HEK293T (cell line): ENCODE results near the gene DGKQ.

Experiments
- CTCF ChIA-PET: fragments of 350-600 bp; formaldehyde crosslinking; extraction: SDS; loops from one replicate; lab custom pipeline; 2021; ENCODE audit warnings: antibody characterized with exemption, inconsistent platforms; lab: Yijun Ruan, JAX
- POLR2A ChIA-PET: fragments of 350-600 bp; formaldehyde crosslinking; extraction: SDS; loops from one replicate; lab custom pipeline; 2020; ENCODE audit warnings: antibody characterized with exemption, inconsistent platforms; lab: Yijun Ruan, JAX
- DNase-seq: peaks from one replicate; pipeline ENCODE4 v3.0.0; 2012; ENCODE audit warnings: mixed read lengths; ENCODE audit errors: extremely low spot score
- ARNT ChIP-seq: fragments of 450-650 bp; IDR thresholded peaks from 2 replicates; pipeline ENCODE4 v1.6.1; 2017; ENCODE audit warnings: mild to moderate bottlenecking
- BHLHE40 ChIP-seq: fragments of 450-650 bp; IDR thresholded peaks from 2 replicates; pipeline ENCODE4 v1.6.1; 2016; ENCODE audit warnings: mild to moderate bottlenecking, moderate library complexity, borderline replicate concordance
- CTBP1 ChIP-seq: fragments of 450-650 bp; IDR thresholded peaks from 2 replicates; pipeline ENCODE4 v1.6.1; 2016; ENCODE audit warnings: borderline replicate concordance
- ELF4 ChIP-seq: fragments of 450-650 bp; IDR thresholded peaks from 2 replicates; pipeline ENCODE4 v1.6.1; 2017; ENCODE audit warnings: antibody characterized with exemption
- FOXA1 ChIP-seq: fragments of 450-650 bp; IDR thresholded peaks from 2 replicates; pipeline ENCODE4 v1.6.1; 2016; ENCODE audit warnings: mild to moderate bottlenecking
- FOXK2 ChIP-seq: fragments of 450-650 bp; IDR thresholded peaks from 2 replicates; pipeline ENCODE4 v1.6.1; 2016; ENCODE audit warnings: mild to moderate bottlenecking
- FOXM1 ChIP-seq: fragments of 450-650 bp; IDR thresholded peaks from 2 replicates; pipeline ENCODE4 v1.6.1; 2017; ENCODE audit warnings: mild to moderate bottlenecking, borderline replicate concordance
- HDGF ChIP-seq: fragments of 450-650 bp; IDR thresholded peaks from 2 replicates; pipeline ENCODE4 v1.6.1; 2017; ENCODE audit warnings: antibody characterized with exemption, borderline replicate concordance
- L3MBTL2 ChIP-seq: fragments of 450-650 bp; conservative IDR thresholded peaks from 2 replicates; pipeline ENCODE4 v1.6.1; 2016; ENCODE audit warnings: mild to moderate bottlenecking
- LEF1 ChIP-seq: fragments of 450-650 bp; IDR thresholded peaks from 2 replicates; pipeline ENCODE4 v1.6.1; 2017; ENCODE audit warnings: mild to moderate bottlenecking, borderline replicate concordance
- NFRKB ChIP-seq: fragments of 450-650 bp; IDR thresholded peaks from 2 replicates; pipeline ENCODE4 v1.6.1; 2016; ENCODE audit warnings: mild to moderate bottlenecking, moderate library complexity
- PKNOX1 ChIP-seq: fragments of 450-650 bp; IDR thresholded peaks from 2 replicates; pipeline ENCODE4 v1.6.1; 2016
- SP1 ChIP-seq: fragments of 450-650 bp; IDR thresholded peaks from 2 replicates; pipeline ENCODE4 v1.6.1; 2017
- SUZ12 ChIP-seq: fragments of 450-650 bp; IDR thresholded peaks from 2 replicates; pipeline ENCODE4 v1.6.1; 2016; ENCODE audit warnings: mild to moderate bottlenecking
- TARDBP ChIP-seq: fragments of 450-650 bp; IDR thresholded peaks from 2 replicates; pipeline ENCODE4 v1.6.1; 2016
- ZNF384 ChIP-seq: fragments of 450-650 bp; IDR thresholded peaks from 2 replicates; pipeline ENCODE4 v1.6.1; 2016

DGKQ gene

GRCh38 chr4:911871-912490 is 61.4 kb downstream of the DGKQ start:
- ChIA-PET POLR2A (interaction anchor here (1.0 kb wide), 1 partner anchor 129 kb away, joined by 3 read pairs; no protein-coding TSS in a partner anchor), CTCF (no interaction called here)
- no peak for TF ChIP-seq ZNF384
- no peak for TF ChIP-seq ELF4
- no peak for TF ChIP-seq FOXM1
- no peak for TF ChIP-seq SP1
- TF ChIP-seq HDGF = no peak
- no peak for TF ChIP-seq FOXK2
- TF ChIP-seq PKNOX1 = no peak
- no peak for TF ChIP-seq TARDBP
- TF ChIP-seq ARNT = no peak
- TF ChIP-seq LEF1 = no peak
- TF ChIP-seq BHLHE40 = no peak
- no peak for TF ChIP-seq L3MBTL2
- TF ChIP-seq FOXA1 = no peak
- no peak for TF ChIP-seq CTBP1
- no peak for TF ChIP-seq NFRKB
- no peak for TF ChIP-seq SUZ12
- DNase-seq = no peak

GRCh38 chr4:911221-911751 is 62.1 kb downstream of the DGKQ start:
- CTCF ChIA-PET = no interaction called here
- no peak for TF ChIP-seq SP1
- no peak for TF ChIP-seq SUZ12
- no peak for TF ChIP-seq ELF4
- no peak for TF ChIP-seq PKNOX1
- TF ChIP-seq FOXM1 = no peak
- TF ChIP-seq L3MBTL2 = no peak
- TF ChIP-seq LEF1 = no peak
- no peak for TF ChIP-seq ZNF384
- TF ChIP-seq TARDBP = no peak
- TF ChIP-seq NFRKB = no peak
- no peak for TF ChIP-seq CTBP1
- TF ChIP-seq BHLHE40 = no peak
- TF ChIP-seq ARNT = no peak
- no peak for TF ChIP-seq FOXA1
- no peak for TF ChIP-seq FOXK2
- no peak for TF ChIP-seq HDGF
- POLR2A ChIA-PET = interaction anchor here (1.0 kb wide), 1 partner anchor 129 kb away, joined by 3 read pairs; no protein-coding TSS in a partner anchor
- DNase-seq = no peak

DNA sequence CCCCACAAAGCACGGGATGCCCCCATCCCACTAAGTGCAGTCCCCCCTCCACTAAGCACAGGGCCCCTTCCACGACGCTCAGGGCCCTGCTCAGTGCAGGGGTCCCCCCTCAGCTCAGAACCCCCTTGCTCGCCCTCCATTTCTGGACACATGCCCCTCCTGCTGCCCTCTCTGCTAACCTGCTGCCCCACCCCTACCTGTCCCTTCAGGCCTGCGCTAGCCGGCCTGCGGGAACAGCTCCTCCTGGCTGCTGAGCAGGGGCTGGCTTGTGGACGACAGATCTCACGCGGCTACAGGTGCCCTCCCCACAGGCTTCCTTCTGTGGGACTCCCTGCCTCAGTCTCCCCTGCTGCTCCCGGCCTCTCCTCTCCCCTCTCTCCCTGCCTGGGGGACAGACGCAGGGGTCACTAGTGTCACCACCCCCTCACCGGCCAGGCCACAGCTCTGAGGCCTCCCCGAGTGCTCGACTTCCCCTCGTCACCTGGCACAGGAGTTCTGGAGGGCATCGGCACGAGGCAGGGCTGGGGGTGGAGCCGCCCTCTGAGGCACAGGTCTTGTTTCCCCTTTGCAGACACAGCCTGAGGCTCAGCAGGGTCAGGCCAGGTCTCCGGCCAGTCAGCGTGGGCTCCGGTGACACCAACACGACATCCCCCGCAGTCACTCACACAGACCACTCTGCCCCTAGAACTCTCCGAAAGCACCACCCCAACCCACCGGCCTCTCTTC is 62.8 kb downstream of the DGKQ start:
- CTCF ChIA-PET = no interaction called here

DNA sequence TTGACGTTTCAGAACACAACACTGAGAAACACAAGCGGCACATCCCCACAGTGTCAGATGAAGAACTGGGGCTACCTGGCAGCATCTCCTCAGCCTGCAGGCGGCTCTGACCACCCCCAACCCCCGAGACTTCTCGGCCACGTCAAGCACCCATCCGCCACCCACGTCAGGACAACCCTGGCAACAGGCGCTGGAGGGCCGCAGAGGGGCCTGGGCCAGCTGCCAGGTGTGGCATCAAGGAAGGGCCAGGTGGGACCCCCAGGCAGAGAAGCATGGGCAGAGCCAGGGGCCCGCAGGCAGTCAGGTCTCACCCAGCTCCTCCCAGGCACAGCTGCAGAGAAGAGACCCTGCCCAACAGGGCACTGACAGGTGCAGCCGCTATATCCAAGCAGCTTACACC is 63.5 kb downstream of the DGKQ start:
- CTCF ChIA-PET = no interaction called here
- POLR2A ChIA-PET = no interaction called here
- TF ChIP-seq SP1 = no peak
- no peak for TF ChIP-seq ZNF384
- TF ChIP-seq FOXM1 = no peak
- TF ChIP-seq LEF1 = no peak
- TF ChIP-seq NFRKB = no peak
- TF ChIP-seq FOXA1 = no peak
- TF ChIP-seq CTBP1 = no peak
- TF ChIP-seq ARNT = no peak
- TF ChIP-seq TARDBP = no peak
- no peak for TF ChIP-seq ELF4
- TF ChIP-seq L3MBTL2 = no peak
- no peak for TF ChIP-seq BHLHE40
- TF ChIP-seq HDGF = no peak
- no peak for DNase-seq

More for the DNA sequence above, 62.8 kb downstream of the DGKQ start:
- no peak for DNase-seq
- POLR2A ChIA-PET = interaction anchor here (1.0 kb wide), 1 partner anchor 128 kb away, joined by 3 read pairs; no protein-coding TSS in a partner anchor
- TF ChIP-seq CTBP1 = no peak
- no peak for TF ChIP-seq FOXA1
- TF ChIP-seq BHLHE40 = no peak
- TF ChIP-seq FOXM1 = no peak
- TF ChIP-seq NFRKB = no peak
- no peak for TF ChIP-seq FOXK2
- no peak for TF ChIP-seq TARDBP
- TF ChIP-seq L3MBTL2 = no peak
- no peak for TF ChIP-seq ZNF384
- no peak for TF ChIP-seq ELF4
- TF ChIP-seq SUZ12 = no peak
- TF ChIP-seq ARNT = no peak
- TF ChIP-seq LEF1 = no peak
- no peak for TF ChIP-seq SP1
- TF ChIP-seq HDGF = no peak
- no peak for TF ChIP-seq PKNOX1

GRCh38 chr4:909131-909571 is 64.2 kb downstream of the DGKQ start:
- ChIA-PET POLR2A (no interaction called here), CTCF (no interaction called here)
- no peak for TF ChIP-seq PKNOX1
- TF ChIP-seq L3MBTL2 = no peak
- TF ChIP-seq SUZ12 = no peak
- no peak for TF ChIP-seq FOXK2
- no peak for DNase-seq
